Stimulated activated CD4-positive, alpha-beta T cell treated with anti-CD3 and anti-CD28 coated beads, Interleukin-12 subunit alpha, Interleukin-12 subunit beta, amount 100 ng/mL, for 48 hours (primary cell): ENCODE measurements around the gene MAP3K5.
"Not testable (repeated sequence)": the region's sequence is repeated elsewhere in the genome, so short reads cannot be mapped to it uniquely, and the experiment has no call there.

Experiments
- DNase-seq, 3 donors: peaks; one replicate each; pipeline ENCODE4 v3.0.0-alpha.2; 2020; ENCODE audit warnings: low read depth in 2 of 3, low spot score in 1 of 3

MAP3K5 gene, protein sequence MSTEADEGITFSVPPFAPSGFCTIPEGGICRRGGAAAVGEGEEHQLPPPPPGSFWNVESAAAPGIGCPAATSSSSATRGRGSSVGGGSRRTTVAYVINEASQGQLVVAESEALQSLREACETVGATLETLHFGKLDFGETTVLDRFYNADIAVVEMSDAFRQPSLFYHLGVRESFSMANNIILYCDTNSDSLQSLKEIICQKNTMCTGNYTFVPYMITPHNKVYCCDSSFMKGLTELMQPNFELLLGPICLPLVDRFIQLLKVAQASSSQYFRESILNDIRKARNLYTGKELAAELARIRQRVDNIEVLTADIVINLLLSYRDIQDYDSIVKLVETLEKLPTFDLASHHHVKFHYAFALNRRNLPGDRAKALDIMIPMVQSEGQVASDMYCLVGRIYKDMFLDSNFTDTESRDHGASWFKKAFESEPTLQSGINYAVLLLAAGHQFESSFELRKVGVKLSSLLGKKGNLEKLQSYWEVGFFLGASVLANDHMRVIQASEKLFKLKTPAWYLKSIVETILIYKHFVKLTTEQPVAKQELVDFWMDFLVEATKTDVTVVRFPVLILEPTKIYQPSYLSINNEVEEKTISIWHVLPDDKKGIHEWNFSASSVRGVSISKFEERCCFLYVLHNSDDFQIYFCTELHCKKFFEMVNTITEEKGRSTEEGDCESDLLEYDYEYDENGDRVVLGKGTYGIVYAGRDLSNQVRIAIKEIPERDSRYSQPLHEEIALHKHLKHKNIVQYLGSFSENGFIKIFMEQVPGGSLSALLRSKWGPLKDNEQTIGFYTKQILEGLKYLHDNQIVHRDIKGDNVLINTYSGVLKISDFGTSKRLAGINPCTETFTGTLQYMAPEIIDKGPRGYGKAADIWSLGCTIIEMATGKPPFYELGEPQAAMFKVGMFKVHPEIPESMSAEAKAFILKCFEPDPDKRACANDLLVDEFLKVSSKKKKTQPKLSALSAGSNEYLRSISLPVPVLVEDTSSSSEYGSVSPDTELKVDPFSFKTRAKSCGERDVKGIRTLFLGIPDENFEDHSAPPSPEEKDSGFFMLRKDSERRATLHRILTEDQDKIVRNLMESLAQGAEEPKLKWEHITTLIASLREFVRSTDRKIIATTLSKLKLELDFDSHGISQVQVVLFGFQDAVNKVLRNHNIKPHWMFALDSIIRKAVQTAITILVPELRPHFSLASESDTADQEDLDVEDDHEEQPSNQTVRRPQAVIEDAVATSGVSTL (N-terminal part only)

DNA sequence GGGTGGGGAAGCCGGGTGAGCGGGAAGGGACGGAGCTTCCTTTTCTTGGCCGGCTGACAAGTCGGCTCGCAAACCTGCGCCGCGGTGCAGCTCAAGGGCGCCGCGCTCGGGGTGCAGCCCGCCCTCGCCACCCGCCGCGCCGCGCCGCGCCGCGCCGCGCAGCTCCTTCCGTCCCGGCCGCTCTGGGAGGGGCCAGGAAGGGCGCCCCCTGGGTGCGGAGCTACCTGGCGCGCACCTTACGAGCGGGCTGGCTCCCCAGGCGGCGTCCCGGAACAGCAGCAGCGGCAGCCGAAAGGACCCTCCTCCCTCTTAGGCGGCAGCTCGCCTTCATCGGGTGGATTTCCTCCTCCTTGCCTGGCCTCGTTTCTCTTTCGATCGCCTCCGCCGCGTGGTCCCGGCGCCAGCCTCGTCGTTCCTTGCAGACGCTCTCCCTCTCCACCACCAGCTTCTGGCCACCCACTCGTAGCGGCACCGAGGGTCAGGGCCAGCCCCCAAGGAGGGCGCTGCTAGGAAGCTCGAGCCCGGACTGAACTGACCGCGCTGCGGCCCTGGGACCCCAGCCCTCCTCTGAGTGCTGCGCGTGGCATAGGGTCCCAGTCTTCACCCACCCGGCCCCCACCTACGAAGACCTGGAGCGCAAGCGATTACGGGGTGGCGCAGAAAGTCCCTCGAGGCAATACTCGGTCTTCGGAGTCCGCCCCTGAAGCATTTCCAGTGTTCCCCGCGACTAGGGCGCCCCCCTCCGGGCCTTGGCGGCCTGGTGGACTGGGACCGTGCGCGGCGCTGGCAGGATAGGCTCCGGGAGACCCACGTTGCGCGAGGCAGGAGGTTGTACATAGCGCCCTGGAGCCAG is at the start of gene MAP3K5:
MAP3K5 (minus strand) TSS at position 68 of the 853 bp plus-strand sequence. CDS start 320 bp downstream, outside the sequence.
- peak; percentile 91 to 96 (median 93) for DNase-seq

DNA sequence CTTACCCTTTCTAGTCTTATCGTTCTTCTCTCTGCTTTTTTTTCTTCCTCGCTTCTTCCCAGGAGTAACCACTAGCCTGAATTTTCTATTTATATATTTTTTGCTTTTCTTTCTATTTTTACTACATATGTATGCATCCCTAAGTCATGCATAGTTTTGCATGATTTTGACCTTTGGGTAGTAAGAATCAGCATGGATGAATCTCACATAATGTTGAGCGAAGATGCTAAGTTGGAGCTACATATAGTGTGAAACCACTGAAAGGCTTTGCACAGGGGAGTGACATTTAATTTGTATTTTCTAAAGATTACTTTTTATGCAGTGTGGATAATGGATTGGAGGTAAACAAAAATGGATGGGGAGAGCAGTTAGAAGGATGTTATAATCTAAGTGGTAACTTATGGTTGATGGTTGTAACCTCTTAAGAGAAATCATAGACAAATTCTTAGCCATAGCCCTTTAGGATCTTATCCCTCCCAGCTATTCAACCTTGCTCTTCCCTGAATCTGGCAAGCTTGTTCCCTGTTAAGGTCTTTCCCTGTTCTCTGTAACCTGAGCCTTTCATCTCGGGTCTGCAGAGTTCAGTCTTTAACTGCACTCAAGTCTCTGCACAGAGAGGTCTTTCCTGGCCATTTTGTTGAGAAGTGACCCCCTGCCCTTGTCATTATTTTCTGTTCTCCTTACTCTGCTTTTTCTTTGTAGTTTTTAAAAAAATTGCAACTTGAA is 48.2 kb upstream of the MAP3K5 start:
- no peak for DNase-seq

DNA sequence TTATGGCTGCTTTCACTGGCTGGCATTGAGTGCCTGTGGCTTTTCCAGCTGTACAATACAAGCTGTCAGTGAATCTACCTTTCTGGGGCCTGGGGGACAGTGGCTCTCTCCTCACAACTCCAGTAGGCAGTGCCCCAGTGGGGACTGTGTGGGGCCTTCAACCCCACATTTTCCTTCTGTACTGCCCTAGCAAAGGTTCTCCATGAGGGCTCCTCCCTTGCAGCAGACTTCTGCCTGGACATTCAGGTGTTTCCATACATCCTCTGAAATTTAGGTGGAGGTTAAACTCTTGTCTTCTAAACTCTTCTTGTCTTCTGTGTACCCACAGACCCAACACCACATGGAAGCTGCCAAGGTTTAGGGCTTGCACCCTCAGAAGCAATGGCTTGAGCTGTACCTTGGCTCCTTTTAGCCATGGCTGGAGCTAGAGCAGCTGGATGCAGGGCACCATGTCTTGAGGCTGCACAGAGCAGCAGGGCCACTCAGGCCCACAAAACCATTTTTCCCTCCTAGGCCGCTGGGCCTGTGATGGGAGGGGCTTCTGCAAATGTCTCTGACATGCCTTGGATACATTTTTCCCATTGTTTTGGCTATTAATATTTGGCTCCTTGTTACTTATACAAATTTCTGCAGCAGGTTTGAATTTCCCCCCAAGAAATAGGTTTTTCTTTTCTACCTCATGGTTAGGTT is 39.7 kb upstream of the MAP3K5 start:
- DNase-seq: no peak

DNA sequence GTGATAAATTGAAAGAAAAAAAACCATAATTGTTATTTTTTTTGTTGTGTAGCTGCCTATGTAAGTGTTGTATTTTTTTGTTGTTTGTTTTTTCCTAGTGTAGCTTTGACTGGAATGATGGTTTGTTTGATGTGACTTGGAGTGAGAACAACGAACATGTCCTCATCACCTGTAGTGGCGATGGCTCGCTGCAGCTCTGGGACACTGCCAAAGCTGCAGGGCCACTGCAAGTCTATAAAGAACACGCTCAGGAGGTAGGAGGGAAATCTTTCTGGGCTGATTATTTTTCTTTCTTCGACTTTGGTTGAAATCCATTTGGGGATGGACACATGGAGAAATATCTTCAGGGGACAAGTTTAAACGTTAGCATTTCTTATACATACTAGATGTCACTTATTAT is 33.9 kb upstream of the MAP3K5 start:
- DNase-seq: no peak

DNA sequence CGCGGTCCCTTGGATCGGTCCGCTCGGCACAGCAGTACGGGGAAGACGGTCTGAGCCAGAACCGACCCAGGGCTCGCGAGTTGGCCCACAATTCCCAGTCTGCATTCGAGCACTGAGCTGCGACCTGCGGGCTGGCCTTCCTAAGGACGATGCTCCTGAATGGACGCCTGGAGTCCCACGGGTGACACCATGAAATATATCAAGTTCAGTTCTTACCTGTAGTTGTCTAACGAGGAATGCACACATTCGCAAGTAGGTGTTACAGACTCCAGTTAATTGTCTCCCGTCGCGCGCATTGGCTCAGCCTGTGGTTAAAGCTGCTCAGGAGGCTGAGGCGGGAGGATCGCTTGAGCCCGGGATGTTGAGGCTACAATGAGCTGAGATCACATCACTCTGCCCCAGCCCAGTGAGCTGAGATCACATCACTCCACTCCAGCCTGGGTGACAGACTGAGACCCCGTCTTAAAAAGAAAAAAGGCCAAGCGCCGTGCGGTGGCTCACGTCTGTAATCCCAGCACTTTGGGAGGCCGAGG is 30.9 kb upstream of the MAP3K5 start:
- no peak for DNase-seq

DNA sequence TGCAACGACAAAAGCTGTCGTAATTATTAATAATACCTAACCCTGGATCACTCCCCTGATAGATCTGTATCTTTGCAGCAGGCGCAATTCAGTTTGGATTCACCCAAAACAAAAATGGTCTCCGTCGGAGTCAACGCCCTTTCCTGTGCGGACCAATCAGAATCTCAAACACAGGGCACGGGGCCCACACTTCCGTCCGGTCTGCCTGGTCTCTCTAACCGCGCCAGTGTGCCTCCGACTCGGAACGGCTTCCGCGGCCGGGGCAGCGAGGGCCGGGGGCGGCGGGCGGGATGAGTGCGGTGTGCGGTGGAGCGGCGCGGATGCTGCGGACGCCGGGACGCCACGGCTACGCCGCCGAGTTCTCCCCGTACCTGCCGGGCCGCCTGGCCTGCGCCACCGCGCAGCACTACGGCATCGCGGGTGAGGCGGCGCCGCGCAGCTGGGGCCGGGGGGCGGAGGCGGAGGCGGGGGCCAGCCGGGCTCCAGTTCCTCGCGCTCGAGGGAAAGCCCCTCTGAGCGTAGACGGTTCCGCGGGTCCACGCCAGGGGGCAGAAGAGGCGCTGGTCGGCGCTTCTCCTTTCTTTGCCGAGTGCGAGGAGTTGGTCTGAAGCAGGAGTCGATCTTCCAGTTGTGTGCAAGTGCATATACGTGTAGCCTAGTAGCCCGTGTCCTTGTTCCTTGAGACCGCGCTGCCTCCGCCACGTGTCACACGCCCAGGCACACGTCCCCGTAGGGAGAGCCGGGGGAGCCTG is 30.3 kb upstream of the MAP3K5 start, which contains the start of gene PEX7:
PEX7 (plus strand) TSS at position 217 of the 752 bp plus-strand sequence; CDS start at position 291, 74 bp downstream.
- peak; percentile 80 to 85 (median 81) for DNase-seq

DNA sequence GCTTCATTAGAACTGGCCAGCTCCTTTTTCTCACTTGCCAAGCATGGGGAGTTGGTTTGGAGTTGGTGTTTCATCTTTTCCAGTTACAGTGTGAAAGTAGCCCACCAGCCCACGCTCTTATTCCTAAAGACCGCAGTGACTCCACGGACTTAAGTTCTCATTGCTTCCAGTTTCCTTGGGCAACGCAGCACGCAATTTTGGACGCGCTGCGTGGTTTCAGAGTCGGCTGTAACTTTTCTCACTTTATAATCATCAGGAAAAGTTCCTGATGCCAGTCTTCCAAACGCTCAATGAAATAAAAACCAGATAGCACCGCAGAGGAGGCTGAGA is 29.7 kb upstream of the MAP3K5 start:
- DNase-seq: peak; percentile 5 to 38 (median 25)

DNA sequence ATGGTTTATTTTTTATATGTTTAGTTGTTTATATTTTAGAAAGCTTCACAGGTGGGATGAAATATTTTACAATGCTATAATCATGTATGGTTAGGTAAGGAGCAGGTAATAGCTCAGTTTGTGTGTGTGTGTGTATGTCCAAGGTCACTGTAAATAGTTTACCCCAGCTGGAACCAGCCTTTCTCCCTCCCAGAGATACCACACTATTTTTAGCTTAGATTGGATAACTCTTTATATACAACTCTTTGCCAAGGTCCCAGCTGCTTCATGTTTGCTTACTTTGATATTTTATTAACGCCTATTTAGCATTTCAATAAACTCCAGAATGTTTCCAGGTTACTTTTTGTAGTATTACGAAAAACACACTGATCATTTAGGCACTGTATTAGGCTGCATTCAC is 28.3 kb upstream of the MAP3K5 start:
- no peak for DNase-seq

DNA sequence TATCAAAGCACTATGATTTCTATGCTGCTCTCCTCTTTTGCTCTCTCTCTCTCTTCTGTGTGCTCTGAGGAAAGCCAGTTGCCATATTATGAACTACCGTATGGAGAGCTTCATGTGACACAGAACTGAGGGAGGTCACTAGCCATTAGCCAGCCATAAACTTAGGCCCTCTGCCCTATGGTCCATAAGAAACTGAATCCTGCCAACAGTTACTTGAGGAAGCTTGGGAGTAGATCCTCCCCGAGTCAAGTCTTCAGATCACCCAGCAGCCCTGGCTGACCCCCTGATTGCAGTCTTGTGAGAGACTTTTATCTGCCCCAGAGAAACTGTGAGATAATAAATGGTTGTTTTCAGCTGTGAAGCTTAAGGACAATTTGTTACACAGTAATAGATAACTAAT is 24.4 kb upstream of the MAP3K5 start:
- DNase-seq: no peak

DNA sequence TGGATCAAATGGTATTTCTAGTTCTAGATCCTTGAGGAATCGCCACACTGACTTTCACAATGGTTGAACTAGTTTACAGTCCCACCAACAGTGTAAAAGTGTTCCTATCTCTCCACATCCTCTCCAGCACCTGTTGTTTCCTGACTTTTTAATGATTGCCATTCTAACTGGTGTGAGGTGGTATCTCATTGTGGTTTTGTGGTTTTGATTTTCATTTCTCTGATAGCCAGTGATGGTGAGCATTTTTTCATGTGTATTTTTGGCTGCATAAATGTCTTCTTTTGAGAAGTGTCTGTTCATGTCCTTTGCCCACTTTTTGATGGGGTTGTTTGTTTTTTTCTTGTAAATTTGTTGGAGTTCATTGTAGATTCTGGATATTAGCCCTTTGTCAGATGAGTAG is 23.3 kb upstream of the MAP3K5 start:
- not testable (repeated sequence) for DNase-seq

DNA sequence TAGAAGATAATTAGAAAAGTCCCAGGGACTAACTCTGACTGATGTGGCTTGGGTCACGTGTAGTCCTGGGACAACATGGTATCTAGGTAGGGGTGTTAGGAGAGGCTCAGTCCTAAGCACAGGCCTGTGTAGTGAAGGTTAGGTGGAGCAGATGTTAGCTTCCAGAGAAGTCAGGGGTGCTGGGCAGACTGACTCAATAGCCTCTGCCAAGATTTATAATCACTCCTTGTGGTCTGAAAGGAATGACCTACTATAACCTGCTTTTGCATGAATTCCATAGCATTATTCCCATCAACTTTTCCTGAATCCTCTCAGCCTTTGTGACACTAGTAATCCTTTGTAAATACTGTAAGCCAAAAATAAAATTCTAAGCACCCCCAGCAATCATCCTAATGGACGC is 19.9 kb upstream of the MAP3K5 start:
- no peak for DNase-seq

DNA sequence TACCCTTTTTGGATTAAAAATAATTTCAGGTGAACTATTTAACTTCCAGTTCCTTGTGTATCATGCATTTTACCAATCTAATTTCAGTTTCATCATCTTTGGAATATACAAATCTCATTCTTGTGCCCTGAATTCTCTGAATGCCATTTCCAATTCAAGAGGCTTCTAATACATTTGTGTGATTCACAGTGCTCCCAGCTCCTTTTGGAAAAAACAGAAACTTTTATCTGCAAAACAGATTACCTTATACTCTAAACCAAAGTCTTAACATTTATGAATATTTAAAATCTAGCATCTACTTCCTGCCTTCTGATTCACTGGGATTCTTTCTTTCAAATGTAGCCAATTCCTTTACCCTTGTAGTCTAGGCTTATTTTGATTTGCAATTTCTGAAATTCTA is 19.0 kb upstream of the MAP3K5 start:
- DNase-seq: no peak

DNA sequence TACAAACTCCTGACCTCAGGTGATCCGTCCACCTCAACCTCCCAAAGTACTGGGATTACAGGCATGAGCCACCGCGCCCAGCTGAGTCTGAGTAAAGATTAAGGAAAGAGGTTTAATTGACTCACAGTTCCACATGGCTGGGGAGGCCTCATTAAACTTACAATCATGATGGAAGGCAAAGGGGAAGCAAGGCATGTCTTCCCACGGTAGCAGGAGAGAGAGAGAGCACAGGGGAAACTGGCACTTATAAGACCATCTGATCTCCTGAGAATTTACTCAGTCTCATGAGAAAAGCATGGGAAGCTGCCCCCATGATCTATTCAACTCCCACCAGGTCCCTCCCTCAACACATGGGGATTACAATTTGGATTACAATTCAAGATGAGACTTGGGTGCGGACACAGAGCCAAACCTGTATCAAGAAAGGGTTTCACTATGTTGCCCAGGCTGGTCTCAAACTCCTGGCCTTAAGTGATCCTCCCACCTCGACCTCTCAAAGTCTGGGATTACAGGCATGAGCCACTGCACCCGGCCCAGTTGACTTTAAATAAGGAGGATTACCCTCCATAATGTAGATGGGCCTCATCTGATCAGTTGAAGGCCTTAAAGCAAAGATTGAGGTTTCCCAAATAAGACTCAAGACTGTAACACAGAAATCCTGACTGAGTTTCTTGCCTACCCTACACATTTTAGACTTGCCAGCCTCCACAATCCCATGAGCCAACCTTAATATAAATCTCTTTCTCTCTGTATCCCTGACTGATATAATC is 17.0 kb upstream of the MAP3K5 start:
- DNase-seq: no peak

DNA sequence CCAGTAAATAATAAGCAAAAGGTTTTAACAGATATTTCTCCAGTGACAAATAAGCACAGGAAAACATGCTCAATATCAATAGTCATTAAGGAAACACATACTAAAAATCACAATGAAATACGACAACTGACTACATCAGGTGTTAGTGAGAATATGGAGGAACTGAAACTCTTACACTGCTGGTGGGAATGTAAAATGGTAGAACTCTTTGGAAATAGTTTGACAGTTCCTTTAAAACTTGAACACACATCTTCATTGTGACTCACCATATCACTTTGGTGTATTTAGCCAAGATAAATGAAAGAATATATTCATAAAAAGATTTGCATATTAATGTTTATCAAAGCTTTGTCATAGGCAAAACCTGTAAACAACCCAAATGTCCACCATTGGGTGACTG is 11.3 kb upstream of the MAP3K5 start:
- DNase-seq: no peak

DNA sequence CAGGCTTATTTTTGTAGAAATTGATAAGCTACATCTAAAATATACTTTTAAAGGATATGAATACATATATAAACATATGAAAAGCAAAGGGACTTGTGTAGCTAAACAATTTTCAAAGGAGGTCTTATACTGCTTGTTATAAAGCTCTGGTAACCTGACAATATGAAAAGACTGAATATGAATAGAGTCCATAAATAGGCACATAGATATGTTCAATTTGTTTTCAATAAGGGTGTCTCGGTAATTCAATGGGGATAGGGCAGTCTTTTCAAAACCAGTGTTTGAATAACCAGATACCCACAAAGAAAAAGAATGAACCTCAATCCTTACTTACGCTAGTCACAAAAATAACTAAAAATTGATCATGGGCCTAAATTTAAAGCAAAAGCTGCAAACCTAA is 9.3 kb upstream of the MAP3K5 start:
- DNase-seq: no peak

DNA sequence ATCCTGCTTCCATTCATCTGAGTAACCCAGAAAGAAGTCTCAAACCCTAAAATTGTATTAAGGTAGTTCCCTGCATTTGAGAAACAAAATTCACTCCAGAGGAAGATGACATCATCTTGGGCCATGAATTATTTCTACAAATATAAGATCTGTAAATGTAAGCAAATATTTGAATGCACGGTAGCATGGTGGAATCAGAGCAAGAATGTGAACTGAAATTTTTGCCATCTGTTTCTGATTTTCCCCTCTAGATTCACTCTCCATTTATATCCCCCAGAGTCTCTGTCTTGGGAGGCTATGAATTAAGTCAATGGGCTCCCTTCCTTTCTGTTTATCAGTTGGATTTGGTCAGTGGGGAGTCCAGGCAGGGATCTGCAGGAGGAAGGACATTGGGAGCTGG is 5.8 kb upstream of the MAP3K5 start:
- no peak for DNase-seq

DNA sequence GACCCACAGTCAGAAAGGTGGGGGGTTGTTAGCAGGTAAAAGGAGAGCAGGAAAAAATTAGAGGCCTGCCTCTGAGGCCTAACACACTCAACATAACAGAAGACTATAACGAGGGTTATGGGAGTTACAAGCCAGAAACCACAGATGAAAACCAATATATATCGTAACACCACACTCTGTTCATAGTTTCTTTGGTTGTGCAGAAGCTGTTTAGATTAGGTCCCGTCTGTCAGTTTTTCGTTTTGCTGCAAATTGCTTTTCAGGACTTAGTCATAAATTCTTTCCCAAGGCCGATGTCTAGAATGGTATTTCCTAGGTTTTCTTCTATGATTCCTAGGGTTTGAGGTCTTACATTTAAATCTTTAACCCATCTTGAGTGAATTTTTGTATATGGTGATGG is 3.7 kb upstream of the MAP3K5 start:
- DNase-seq: no peak

DNA sequence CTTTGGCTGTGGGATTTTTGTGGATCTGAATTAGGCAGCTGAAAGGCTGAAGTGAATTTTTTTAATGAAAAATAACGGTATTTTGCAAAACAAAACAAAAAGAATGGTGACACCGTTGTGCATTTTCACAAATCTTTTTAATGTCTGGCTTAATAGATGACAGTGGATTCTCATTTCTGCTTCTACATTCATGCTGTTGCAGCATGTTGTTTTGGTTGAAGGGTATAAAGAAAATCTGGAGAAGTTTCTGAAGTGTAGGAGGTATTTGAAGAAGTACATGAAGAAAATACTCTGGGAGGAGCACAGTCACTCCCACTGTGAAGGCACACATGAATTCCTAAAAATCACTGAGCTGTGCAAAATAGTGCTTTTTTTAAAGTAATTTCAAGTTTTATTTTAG is 3.1 kb upstream of the MAP3K5 start:
- no peak for DNase-seq
